ENCODE data around the gene BTK. TPM values are rescaled to one million over a fixed set of nuclear protein-coding genes. Genes with fewer than 3 reads are reported as not detected.

BTK gene
- total RNA-seq, 1 experiment from 2014 or later, result 0.35 TPM

DNA sequence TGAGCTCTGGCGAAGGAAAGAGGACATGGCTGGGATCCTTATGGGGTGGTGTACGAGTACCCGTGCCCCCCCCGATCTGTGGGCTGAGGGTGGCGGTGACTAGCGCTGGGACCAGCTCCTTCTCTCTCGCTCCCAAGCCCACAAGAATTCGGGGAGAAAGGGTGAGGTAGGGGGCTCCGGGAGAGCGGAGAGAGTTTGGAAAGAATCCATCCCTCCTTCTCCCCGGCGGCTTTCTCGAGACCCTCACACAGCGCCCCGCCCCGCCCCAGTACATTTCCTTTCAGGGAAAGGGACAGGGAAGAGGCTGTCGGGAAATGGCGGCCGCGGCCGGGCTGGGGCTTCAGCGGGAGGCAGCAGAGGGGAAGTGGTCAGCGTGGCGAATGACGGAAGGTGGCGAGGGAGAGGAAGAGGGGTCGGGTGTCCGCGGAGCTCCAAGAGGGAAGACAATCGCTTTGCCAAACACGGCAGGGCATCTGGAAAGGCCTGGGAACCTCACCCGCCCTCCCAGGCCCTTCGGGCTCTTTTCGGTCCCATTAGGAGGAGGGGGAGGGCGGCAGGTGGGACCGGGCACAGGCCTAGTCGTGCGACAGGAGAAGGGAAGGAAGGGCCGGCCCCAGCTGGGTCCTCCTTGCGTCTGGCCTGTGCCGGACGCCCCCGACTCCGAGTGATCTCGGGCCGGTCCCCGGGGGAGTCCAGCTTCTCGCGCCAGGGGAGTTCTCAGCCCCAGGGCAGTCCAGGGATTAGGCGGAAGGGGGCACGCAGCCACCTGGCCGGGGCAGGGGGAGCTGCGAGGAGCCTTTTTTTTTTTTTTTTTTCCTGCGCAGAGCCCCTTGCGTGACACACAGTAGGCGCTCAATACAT, 32.2 kb upstream of the BTK start:
- Histone ChIP-seq H3K79me1 (ENCODE audit: insufficient read depth, low read depth, low read length, poor library complexity, severe bottlenecking) (no peaks in the 10 kb centered on the region), H2BK20ac (ENCODE audit: low read depth, low read length, poor library complexity, severe bottlenecking) (no peak overlapping the region), H3K4ac (ENCODE audit: low read depth, low read length) (no peak overlapping the region), H2AFZ (ENCODE audit: low read length) (no peak overlapping the region), H3K23me2 (ENCODE audit: insufficient read length, low read depth, low read length, poor library complexity, severe bottlenecking) (no peaks in the 10 kb centered on the region), H2BK15ac (ENCODE audit: low read depth, low read length) (no peak overlapping the region), H3K27me3 (ENCODE audit: insufficient read depth, low read length) (no peaks in the 10 kb centered on the region), H3K4me1 (ENCODE audit: insufficient read depth, low read length) (no peaks in the 10 kb centered on the region), H3K18ac (ENCODE audit: insufficient read length, low read depth, low read length) (peak overlapping the region; percentile 89), H3K4me2 (ENCODE audit: insufficient read depth, insufficient read length, low read length) (peak overlapping the region; percentile 30), H3K14ac (ENCODE audit: insufficient read depth, low read length) (peak overlapping the region; percentile 57), H3K27ac (ENCODE audit: insufficient read length, low read depth, low read length) (no peak overlapping the region), H3K9me3 (ENCODE audit: control insufficient read depth, low read depth, low read length) (peaks cover 15% of the 10 kb centered on the region), H2BK5ac (ENCODE audit: insufficient read length, low read length) (no peak overlapping the region), H4K8ac (replicated peaks; ENCODE audit: insufficient read length, low read depth, low read length) (no peak overlapping the region), H3T11ph (ENCODE audit: low read length) (no peak overlapping the region), H3K79me2 (ENCODE audit: insufficient read depth, low read length) (no peaks in the 10 kb centered on the region), H3K9ac (ENCODE audit: extremely low read depth, insufficient read length, low read length) (peak overlapping the region; percentile 56), H2AK5ac (ENCODE audit: insufficient read length, low read length) (no peak overlapping the region), H2BK120ac (ENCODE audit: low read depth, low read length, poor library complexity, severe bottlenecking) (peak overlapping the region; percentile 40), H4K20me1 (ENCODE audit: control insufficient read depth, insufficient read depth, insufficient read length) (no peaks in the 10 kb centered on the region), H4K5ac (ENCODE audit: insufficient read length, low read depth, low read length) (no peak overlapping the region), H3K56ac (ENCODE audit: insufficient read length, low read depth, low read length) (no peak overlapping the region), H3K23ac (ENCODE audit: insufficient read length, low read depth, low read length) (no peak overlapping the region), H2BK12ac (ENCODE audit: insufficient read length, low read depth, low read length) (no peak overlapping the region), H4K91ac (ENCODE audit: insufficient read length, low read depth, low read length) (no peak overlapping the region)
- Mint-ChIP-seq H3K4me3 (peak overlapping the region; percentile 83 to 88), H3K36me3 (ENCODE audit: insufficient read depth in 1 of 3, low read depth in 3 of 3) (peaks cover 12 to 31% (median 25%) of the 10 kb centered on the region in 3 experiments; a peak in 6 of 7 replicates), H3K27ac (peak overlapping the region; percentile 96 to 98 (median 98)), H3K9me3 (peaks cover 67 to 73% of the 10 kb centered on the region in 2 experiments), H3K27me3 (ENCODE audit: low read depth) (no peaks in the 10 kb centered on the region; the same call in 1 of the 2 replicates), H3K4me1 (peaks cover 24 to 26% of the 10 kb centered on the region in 2 experiments)
- WGBS (ENCODE audit: extremely low coverage, insufficient read length, low lambda C conversion rate), result no CpG with 5 or more reads among the region's 56 CpGs
- TF ChIP-seq, protein P1, sequence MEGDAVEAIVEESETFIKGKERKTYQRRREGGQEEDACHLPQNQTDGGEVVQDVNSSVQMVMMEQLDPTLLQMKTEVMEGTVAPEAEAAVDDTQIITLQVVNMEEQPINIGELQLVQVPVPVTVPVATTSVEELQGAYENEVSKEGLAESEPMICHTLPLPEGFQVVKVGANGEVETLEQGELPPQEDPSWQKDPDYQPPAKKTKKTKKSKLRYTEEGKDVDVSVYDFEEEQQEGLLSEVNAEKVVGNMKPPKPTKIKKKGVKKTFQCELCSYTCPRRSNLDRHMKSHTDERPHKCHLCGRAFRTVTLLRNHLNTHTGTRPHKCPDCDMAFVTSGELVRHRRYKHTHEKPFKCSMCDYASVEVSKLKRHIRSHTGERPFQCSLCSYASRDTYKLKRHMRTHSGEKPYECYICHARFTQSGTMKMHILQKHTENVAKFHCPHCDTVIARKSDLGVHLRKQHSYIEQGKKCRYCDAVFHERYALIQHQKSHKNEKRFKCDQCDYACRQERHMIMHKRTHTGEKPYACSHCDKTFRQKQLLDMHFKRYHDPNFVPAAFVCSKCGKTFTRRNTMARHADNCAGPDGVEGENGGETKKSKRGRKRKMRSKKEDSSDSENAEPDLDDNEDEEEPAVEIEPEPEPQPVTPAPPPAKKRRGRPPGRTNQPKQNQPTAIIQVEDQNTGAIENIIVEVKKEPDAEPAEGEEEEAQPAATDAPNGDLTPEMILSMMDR (conservative IDR thresholded peaks at IDR 0.05), result no peak
- peak; percentile 74 for DNase-seq

Data from H9 (cell line).